A549 (cell line): ENCODE results near the gene EPB41L2. TPM values are rescaled to one million over a fixed set of nuclear protein-coding genes. Genes with fewer than 3 reads are reported as not detected.

ENCODE experiments used
- ATAC-seq, 2 experiments: fragments of 200-7000 bp in 1 of 2; fragments of >200 bp in 1 of 2; cut with Nextera tagmentation in 1 of 2; cut with Tn5 transposase in 1 of 2; 3 replicates each; pipeline versions ENCODE4 v1.8.0 to v1.9.1; 2018 to 2020; ENCODE audit warnings: mild to moderate bottlenecking in 1 of 2, moderate library complexity in 1 of 2
- CTCF ChIA-PET: fragments of 300-600 bp; sonication (Branson Sonifier 250); formaldehyde crosslinking; extraction: SDS; loops from one replicate; lab custom pipeline; 2021; ENCODE audit warnings: antibody characterized with exemption, inconsistent platforms; lab: Yijun Ruan, JAX
- POLR2A ChIA-PET: fragments of 350-600 bp; formaldehyde crosslinking; extraction: SDS; loops from one replicate; lab custom pipeline; 2021; ENCODE audit warnings: antibody characterized with exemption, inconsistent platforms; lab: Yijun Ruan, JAX
- DNase-seq, 2 experiments: peaks; one replicate each; pipeline versions ENCODE4 v3.0.0 to v3.0.0-alpha.2; 2011 to 2016; ENCODE audit warnings: low read depth in 1 of 2, low spot score in 1 of 2
- FAIRE-seq: peaks from 2 replicates; lab custom pipeline; 2011; peaks lifted over from hg19 to GRCh38; lab: Jason Lieb, UNC
- H3K27ac ChIP-seq, 2 experiments: fragments of >200 bp; sonication (Bioruptor Twin); formaldehyde crosslinking; 3 replicates each; pipeline ENCODE4 v1.5.1; 2016 to 2017
- H3K4me1 ChIP-seq: fragments of >200 bp; sonication (Bioruptor Twin); formaldehyde crosslinking; 3 replicates; pipeline ENCODE4 v1.6.1; 2016
- H3K4me2 ChIP-seq: fragments of >200 bp; sonication (Bioruptor Twin); formaldehyde crosslinking; 3 replicates; pipeline ENCODE4 v1.6.1; 2016
- H3K4me3 ChIP-seq: fragments of >200 bp; sonication (Bioruptor Twin); formaldehyde crosslinking; 3 replicates; pipeline ENCODE4 v1.5.1; 2016
- H3K9me3 ChIP-seq: fragments of >200 bp; sonication (Bioruptor Twin); formaldehyde crosslinking; 3 replicates; pipeline ENCODE4 v1.6.1; 2016
- BHLHE40 ChIP-seq: IDR thresholded peaks from 2 replicates; pipeline ENCODE4 v1.6.1; 2012; ENCODE audit warnings: low read depth, low read length, inconsistent platforms
- CBX8 ChIP-seq: fragments of 200-600 bp; sonication (generic); IDR thresholded peaks from 2 replicates; pipeline ENCODE4 v1.6.1; 2016
- CHD4 ChIP-seq: fragments of 200-600 bp; sonication (generic); IDR thresholded peaks from 2 replicates; pipeline ENCODE4 v1.6.1; 2016; ENCODE audit warnings: antibody characterized with exemption, mild to moderate bottlenecking, borderline replicate concordance
- EP300 ChIP-seq, 2 experiments: fragments of >200 bp; sonication (Bioruptor Twin); formaldehyde crosslinking; IDR thresholded peaks; 2 replicates in 1 of 2; 3 replicates in 1 of 2; pipeline ENCODE4 v1.6.1; 2016 to 2017
- FOSL2 ChIP-seq, 2 experiments: fragments of 450-650 bp in 1 of 2; fragments of >200 bp in 1 of 2; sonication (Bioruptor Twin) in 1 of 2; formaldehyde crosslinking; IDR thresholded peaks; 2 replicates each; pipeline versions ENCODE4 v1.5.0 to v1.6.1; 2016 to 2020; ENCODE audit warnings: mild to moderate bottlenecking in 1 of 2, moderate library complexity in 1 of 2
- HDAC2 ChIP-seq: fragments of 200-600 bp; sonication (generic); IDR thresholded peaks from 2 replicates; pipeline ENCODE4 v1.6.1; 2016
- HOXB5 ChIP-seq: fragments of 250-450 bp; sonication (Bioruptor Pico); IDR thresholded peaks from 2 replicates; pipeline ENCODE4 v1.5.0; 2020; ENCODE audit warnings: mild to moderate bottlenecking, moderate library complexity
- KDM5A ChIP-seq: fragments of 200-600 bp; sonication (generic); IDR thresholded peaks from 2 replicates; pipeline ENCODE4 v1.6.1; 2016; ENCODE audit warnings: antibody characterized with exemption, mild to moderate bottlenecking
- MAFK ChIP-seq: fragments of 450-650 bp; IDR thresholded peaks from 2 replicates; pipeline ENCODE4 v1.6.1; 2014; ENCODE audit not compliant: partially characterized antibody
- POLR2A ChIP-seq: IDR thresholded peaks from 2 replicates; pipeline ENCODE4 v1.6.1; 2012; ENCODE audit warnings: mild to moderate bottlenecking, low read length
- POLR2AphosphoS2 ChIP-seq: conservative IDR thresholded peaks from 2 replicates; pipeline ENCODE4 v1.6.1; 2012; ENCODE audit warnings: low read length, improper control_type of control experiment, inconsistent platforms
- RCOR1 ChIP-seq: fragments of 150-350 bp; IDR thresholded peaks from 2 replicates; pipeline ENCODE4 v1.6.1; 2014; ENCODE audit warnings: antibody characterized with exemption, low read length, low read depth
- RFX5 ChIP-seq: fragments of 450-650 bp; IDR thresholded peaks from 2 replicates; pipeline ENCODE4 v1.7.1; 2014; ENCODE audit warnings: antibody characterized with exemption, mild to moderate bottlenecking, moderate library complexity
- RNF2 ChIP-seq: fragments of 200-600 bp; sonication (generic); IDR thresholded peaks from 2 replicates; pipeline ENCODE4 v1.6.1; 2016; ENCODE audit warnings: low read depth, mild to moderate bottlenecking, antibody characterized with exemption, moderate library complexity, borderline replicate concordance
- ZFP36 ChIP-seq: fragments of 450-650 bp; IDR thresholded peaks from 2 replicates; pipeline ENCODE4 v1.6.1; 2014; ENCODE audit warnings: borderline replicate concordance; ENCODE audit not compliant: partially characterized antibody
- ZSCAN20 ChIP-seq: fragments of 250-450 bp; sonication (Bioruptor Pico); IDR thresholded peaks from 2 replicates; pipeline ENCODE4 v1.8.0; 2022; ENCODE audit warnings: mild to moderate bottlenecking, moderate library complexity
- WGBS: methylation state at CpG from one replicate; pipeline ENCODE4 v1.1.6; 2017; ENCODE audit errors: missing lambda C conversion rate; 5-methylcytosine and 5-hydroxymethylcytosine counted together
- polyA plus RNA-seq, 4 experiments: library from polyadenylated mRNA; depleted of rRNA in 3 of 4; stranded (reverse); fragments of >200 nt; fragmentation: RNase III in 1 of 4; extraction: RNeasy Plus Mini Kit Qiagen cat#74134 plus additional on column Dnase treatment in 1 of 4; gene quantifications; 2 replicates in 3 of 4; 3 replicates in 1 of 4; pipeline ENCODE4 v1.2.3, GENCODE V29; 2011 to 2017
- TF ChIP-seq, protein P1 (sequence below): fragments of >200 bp; sonication (Bioruptor Twin); formaldehyde crosslinking; IDR thresholded peaks from 3 replicates; pipeline ENCODE4 v1.5.1; 2016
- TF ChIP-seq, protein P2 (sequence below): fragments of 250-450 bp; sonication (Bioruptor Pico); IDR thresholded peaks from 2 replicates; pipeline ENCODE4 v1.5.0; 2020; ENCODE audit warnings: low read depth, mild to moderate bottlenecking, moderate library complexity
- TF ChIP-seq, protein P3 (sequence below): fragments of >200 bp; sonication (Bioruptor Twin); formaldehyde crosslinking; IDR thresholded peaks from 2 replicates; pipeline ENCODE4 v1.6.1; 2016
- TF ChIP-seq, protein P4 (sequence below): IDR thresholded peaks from 2 replicates; pipeline ENCODE4 v1.6.1; 2012
- TF ChIP-seq, protein P5 (sequence below): fragments of 450-650 bp; IDR thresholded peaks from 2 replicates; pipeline ENCODE4 v1.6.1; 2014; ENCODE audit warnings: antibody characterized with exemption
- TF ChIP-seq, protein P6 (sequence below): fragments of 150-350 bp; IDR thresholded peaks from 2 replicates; pipeline ENCODE4 v1.6.1; 2014; ENCODE audit warnings: low read depth, mild to moderate bottlenecking, low read length

The EPB41L2 gene
- polyA plus RNA-seq, 2 of the 4 experiments (the other 2 are of a cell fraction), result 42.9 to 50.3 TPM

DNA sequence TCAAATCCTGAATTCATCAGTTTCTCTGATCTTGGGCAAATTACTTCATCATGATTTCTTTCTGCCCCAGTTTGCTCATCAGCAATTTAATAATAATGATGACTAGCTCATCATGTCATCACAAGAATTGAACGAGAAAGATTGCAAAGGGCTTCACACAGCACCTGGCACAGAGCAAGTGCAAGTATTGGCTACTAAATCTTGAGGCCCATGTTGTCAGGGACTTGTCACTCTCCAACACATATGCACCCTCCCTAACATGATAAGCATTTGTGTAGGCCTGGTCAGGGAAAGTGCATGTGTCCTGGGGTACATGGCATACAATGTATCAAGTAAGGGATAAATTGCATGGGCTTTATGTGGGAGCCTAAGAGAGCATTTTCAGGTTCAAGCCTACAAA is 229.5 kb downstream of the EPB41L2 start (continued):
- no peak for TF ChIP-seq RCOR1
- TF ChIP-seq POLR2A, result no peak
- TF ChIP-seq RFX5, result no peak

DNA sequence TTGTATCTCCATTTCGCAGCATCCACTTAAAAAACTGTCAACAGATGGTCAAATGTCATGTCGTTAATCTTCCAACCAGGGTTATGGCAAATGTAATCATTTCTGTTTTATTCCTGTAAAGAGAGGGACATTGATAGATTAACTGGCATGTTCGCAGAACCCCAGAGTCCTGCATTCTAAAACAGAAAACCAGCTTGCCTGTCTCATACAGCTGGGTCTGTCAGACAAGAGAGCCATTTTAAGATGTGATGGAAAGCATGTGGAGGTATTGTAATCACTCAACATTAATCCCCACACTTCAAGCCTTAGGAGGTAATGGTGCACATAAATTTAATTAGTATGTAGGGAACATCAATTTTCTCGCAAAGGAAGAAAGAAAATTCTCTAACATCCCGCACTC is 231.4 kb downstream of the EPB41L2 start:
- H3K4me1 ChIP-seq, result no peaks in the 10 kb centered on the region
- no peak overlapping the region for H3K4me3 ChIP-seq
- no peaks in the 10 kb centered on the region for H3K9me3 ChIP-seq
- DNase-seq, result no peak
- no peak for FAIRE-seq
- no peak overlapping the region for H3K4me2 ChIP-seq
- POLR2A ChIA-PET, result no interaction called here
- TF ChIP-seq BHLHE40, result no peak
- no peak for TF ChIP-seq ZSCAN20 (CRISPR knock-in tag)
- TF ChIP-seq, protein P1, sequence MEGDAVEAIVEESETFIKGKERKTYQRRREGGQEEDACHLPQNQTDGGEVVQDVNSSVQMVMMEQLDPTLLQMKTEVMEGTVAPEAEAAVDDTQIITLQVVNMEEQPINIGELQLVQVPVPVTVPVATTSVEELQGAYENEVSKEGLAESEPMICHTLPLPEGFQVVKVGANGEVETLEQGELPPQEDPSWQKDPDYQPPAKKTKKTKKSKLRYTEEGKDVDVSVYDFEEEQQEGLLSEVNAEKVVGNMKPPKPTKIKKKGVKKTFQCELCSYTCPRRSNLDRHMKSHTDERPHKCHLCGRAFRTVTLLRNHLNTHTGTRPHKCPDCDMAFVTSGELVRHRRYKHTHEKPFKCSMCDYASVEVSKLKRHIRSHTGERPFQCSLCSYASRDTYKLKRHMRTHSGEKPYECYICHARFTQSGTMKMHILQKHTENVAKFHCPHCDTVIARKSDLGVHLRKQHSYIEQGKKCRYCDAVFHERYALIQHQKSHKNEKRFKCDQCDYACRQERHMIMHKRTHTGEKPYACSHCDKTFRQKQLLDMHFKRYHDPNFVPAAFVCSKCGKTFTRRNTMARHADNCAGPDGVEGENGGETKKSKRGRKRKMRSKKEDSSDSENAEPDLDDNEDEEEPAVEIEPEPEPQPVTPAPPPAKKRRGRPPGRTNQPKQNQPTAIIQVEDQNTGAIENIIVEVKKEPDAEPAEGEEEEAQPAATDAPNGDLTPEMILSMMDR, result no peak
- no peak for TF ChIP-seq RCOR1
- no peak for TF ChIP-seq HOXB5
- TF ChIP-seq MAFK, result no peak
- TF ChIP-seq, protein P2, sequence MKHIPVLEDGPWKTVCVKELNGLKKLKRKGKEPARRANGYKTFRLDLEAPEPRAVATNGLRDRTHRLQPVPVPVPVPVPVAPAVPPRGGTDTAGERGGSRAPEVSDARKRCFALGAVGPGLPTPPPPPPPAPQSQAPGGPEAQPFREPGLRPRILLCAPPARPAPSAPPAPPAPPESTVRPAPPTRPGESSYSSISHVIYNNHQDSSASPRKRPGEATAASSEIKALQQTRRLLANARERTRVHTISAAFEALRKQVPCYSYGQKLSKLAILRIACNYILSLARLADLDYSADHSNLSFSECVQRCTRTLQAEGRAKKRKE, result no peak
- no peak for TF ChIP-seq EP300 (IDR thresholded peaks at IDR 0.05)
- TF ChIP-seq HDAC2, result no peak
- no peak for TF ChIP-seq RNF2
- TF ChIP-seq, protein P3, sequence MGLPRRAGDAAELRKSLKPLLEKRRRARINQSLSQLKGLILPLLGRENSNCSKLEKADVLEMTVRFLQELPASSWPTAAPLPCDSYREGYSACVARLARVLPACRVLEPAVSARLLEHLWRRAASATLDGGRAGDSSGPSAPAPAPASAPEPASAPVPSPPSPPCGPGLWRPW, result no peak
- TF ChIP-seq ZFP36, result no peak
- TF ChIP-seq, protein P4, sequence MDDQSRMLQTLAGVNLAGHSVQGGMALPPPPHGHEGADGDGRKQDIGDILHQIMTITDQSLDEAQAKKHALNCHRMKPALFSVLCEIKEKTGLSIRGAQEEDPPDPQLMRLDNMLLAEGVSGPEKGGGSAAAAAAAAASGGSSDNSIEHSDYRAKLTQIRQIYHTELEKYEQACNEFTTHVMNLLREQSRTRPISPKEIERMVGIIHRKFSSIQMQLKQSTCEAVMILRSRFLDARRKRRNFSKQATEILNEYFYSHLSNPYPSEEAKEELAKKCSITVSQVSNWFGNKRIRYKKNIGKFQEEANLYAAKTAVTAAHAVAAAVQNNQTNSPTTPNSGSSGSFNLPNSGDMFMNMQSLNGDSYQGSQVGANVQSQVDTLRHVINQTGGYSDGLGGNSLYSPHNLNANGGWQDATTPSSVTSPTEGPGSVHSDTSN, result no peak
- TF ChIP-seq KDM5A, result no peak
- TF ChIP-seq, protein P5, sequence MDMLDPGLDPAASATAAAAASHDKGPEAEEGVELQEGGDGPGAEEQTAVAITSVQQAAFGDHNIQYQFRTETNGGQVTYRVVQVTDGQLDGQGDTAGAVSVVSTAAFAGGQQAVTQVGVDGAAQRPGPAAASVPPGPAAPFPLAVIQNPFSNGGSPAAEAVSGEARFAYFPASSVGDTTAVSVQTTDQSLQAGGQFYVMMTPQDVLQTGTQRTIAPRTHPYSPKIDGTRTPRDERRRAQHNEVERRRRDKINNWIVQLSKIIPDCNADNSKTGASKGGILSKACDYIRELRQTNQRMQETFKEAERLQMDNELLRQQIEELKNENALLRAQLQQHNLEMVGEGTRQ, result no peak
- TF ChIP-seq CBX8, result no peak
- TF ChIP-seq POLR2AphosphoS2, result no peak
- TF ChIP-seq CHD4, result no peak
- TF ChIP-seq, protein P6, sequence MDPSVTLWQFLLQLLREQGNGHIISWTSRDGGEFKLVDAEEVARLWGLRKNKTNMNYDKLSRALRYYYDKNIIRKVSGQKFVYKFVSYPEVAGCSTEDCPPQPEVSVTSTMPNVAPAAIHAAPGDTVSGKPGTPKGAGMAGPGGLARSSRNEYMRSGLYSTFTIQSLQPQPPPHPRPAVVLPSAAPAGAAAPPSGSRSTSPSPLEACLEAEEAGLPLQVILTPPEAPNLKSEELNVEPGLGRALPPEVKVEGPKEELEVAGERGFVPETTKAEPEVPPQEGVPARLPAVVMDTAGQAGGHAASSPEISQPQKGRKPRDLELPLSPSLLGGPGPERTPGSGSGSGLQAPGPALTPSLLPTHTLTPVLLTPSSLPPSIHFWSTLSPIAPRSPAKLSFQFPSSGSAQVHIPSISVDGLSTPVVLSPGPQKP, result no peak
- no peak for TF ChIP-seq FOSL2 (IDR thresholded peaks at IDR 0.05)
- no peak for TF ChIP-seq FOSL2 (CRISPR knock-in tag; IDR thresholded peaks at IDR 0.05)
- ATAC-seq, result no peak
- CTCF ChIA-PET, result no interaction called here
- WGBS, result 96% methylated on average over 5 of the region's 5 CpGs
- no peak overlapping the region for H3K27ac ChIP-seq
